ENCODE data around the gene ZNF280A.
"Not testable (repeated sequence)": the region's sequence is repeated elsewhere in the genome, so short reads cannot be mapped to it uniquely, and the experiment has no call there.

The ZNF280A gene

DNA sequence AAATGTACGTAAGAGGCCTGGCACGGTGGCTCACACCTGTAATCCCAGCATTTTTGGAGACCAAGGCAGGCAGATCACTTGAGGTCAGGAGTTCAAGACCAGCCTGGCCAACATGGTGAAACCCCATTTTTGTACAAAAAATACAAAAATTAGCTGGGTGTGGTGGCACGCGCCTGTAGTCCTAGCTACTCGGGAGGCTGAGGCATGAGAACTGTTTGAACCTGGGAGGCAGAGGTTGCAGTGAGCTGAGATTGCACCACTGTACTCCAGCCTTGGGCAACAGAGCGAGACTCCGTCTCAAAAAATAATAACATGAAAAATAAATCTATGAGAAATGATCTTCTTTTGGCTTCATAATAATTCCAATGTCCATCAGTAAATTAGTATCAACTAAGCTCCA, 9.2 kb downstream of the ZNF280A start:
- DNase-seq, result not testable (repeated sequence)

- DNase-seq, result not testable (repeated sequence)
These were observed 10.2 kb downstream of the ZNF280A start for GRCh38 chr22:22509912-22510311.

DNA sequence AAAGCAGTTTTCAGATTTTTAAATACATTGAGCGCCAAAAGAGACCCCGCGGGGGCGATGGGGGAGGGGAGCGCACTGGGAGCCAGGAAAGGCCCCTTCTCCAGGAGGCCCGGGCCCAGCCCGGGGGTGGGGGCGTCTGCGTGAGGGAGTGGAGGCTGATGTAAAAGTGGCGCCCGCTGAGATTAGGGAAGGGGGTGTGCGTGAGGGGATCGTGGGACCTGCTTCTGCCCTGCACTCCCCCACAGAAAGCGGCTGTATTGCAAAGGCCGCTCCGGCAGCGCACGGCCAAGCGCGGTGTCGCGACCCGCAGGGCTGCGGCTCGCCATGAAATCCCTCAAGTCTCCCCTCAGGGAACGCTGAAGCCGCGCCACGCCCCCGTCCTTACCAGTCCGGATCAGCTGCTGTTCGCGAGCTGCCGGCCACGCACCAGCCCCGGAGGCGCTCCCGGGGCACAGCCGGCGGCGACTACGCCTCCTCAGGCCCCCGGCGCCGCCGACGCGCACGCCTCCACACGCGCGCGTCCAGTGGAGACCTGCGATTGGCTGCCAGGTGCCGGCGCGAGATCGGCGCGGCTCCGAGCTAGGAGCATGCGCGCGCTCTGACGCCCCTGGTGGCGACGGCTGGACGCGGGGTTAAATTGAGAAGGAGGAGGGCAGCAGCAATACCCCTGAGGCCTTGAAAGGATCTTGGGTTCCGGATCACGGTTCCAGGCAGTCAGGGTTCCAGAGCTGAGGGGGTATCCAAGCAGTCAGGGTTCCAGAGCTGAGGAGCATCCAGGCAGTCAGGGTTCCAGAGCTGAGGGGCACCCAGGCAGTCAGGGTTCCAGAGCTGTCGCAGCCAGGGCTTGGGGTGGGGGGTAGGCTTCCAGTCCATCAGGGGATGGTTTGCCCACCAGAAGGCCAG, 11.5 kb downstream of the ZNF280A start, which contains the start of gene ZNF280B:
Gene ZNF280B (minus strand): TSS at position 469 of the 903 bp plus-strand sequence. CDS start 19,344 bp downstream, outside the sequence.
- DNase-seq, result peak; percentile 80 to 87

DNA sequence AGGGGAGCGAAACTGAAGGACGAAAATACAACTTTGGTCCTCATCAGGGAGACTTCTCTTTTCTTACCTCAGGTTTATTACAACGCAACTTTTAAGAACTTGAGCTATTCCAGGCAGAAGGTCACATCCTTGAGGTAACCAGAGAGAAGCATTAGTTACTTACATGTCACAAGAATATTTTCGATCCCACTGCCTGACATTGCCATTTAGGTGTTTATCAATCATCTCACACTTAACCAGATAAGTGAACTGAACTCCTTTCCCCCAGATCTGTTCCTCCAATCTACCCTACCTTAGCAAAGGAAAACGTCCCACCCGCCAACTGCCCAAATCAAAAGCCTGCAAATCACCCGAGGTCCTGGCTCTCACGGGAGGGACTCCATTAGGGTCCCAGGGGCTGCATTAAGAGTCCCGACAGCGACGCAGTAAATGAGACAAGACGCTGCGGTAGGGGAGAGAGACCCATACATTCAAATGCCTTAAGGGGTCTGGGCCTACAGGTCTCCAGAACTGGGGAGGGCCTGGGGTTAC, 12.3 kb downstream of the ZNF280A start:
- DNase-seq, result no peak

- no peak for DNase-seq
These were observed 13.3 kb downstream of the ZNF280A start for GRCh38 chr22:22506736-22507135.

DNA sequence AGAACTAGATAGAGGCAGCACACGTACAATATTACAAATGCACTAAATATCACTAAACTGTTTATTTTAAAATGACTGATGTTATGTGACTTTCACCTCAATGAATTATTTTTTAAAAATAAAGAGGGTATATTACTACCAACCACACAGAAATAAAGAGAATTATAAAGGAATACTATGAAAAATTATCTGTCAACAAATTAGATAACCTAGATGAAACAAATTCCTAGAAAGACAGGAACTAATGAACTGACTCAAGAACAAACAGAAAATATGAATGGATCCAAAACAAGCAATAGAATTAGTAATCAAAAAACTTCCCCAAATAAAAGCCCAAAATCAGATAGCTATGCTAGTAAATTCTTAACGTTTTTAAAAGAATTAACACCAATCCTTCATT, 21.8 kb downstream of the ZNF280A start:
- DNase-seq, result no peak

- not testable (repeated sequence) for DNase-seq
These were observed 28.5 kb downstream of the ZNF280A start for GRCh38 chr22:22491589-22491988.

GRCh38 chr22:22488736-22489135, 31.3 kb downstream of the ZNF280A start:
- no peak for DNase-seq

- no peak for DNase-seq
These were observed 32.0 kb downstream of the ZNF280A start for GRCh38 chr22:22487869-22488597.

GRCh38 chr22:22487059-22487458, 33.0 kb downstream of the ZNF280A start:
- no peak for DNase-seq

GRCh38 chr22:22486132-22486899, 33.8 kb downstream of the ZNF280A start:
- no peak for DNase-seq

DNA sequence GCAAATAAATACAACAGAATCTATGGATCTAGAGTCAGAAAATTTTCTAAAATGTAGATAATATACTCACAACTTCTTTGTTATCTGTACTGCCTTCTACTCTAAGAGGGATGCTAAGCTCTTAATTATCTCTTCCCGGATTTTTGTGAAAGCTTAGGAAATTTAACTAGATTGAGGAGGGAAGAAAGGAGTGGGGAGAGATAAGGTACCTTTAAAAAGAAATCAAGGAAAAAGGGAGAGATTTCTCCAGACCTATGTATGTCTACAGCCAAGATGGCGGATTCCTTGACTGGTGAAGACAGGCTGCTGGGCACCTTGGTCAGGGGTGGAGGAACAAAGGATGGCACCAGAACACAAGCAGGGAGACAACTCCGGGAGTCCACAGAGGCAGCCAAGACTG, 34.5 kb downstream of the ZNF280A start:
- DNase-seq, result no peak

DNA sequence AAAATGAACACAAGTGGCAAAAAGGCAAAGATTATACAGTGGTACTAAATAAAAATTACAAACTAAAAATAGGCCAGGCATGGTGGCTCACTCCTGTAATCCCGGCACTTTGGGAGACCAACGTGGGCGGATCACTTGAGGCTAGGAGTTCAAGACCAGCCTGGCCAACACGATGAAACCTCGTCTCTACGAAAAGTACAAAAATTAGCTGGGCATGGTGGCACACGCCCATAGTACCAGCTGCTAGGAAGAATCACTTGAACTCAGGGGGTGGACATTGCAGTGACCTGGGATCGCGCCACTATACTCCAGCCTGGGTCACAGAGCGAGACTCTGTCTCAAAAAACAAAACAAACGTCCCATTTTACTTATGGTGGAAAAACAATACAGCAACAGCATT, 36.0 kb downstream of the ZNF280A start:
- DNase-seq, result no peak

GRCh38 chr22:22480940-22481339, 39.1 kb downstream of the ZNF280A start:
- no peak for DNase-seq

GRCh38 chr22:22479999-22480532, 40.0 kb downstream of the ZNF280A start:
- DNase-seq, result no peak

DNA sequence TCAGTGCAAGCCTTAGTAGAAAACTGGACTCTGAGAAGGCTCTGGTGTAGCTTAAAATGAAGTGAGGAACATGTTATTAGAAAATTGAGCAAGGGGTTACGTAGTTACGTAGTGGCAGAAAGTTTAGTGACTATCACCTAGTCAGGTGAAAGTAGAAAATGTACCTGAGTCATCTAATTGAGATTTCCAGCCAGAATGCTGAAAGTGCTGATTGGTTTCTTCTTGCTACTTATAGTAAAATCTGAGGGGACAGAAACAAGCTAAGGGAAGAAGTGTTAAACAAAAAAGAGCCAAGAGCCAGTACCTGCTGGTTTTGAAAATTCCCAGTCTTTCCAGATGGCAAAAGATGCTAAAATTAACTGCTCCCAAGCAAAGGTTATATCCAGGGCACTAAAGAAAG, 41.0 kb downstream of the ZNF280A start:
- no peak for DNase-seq

DNA sequence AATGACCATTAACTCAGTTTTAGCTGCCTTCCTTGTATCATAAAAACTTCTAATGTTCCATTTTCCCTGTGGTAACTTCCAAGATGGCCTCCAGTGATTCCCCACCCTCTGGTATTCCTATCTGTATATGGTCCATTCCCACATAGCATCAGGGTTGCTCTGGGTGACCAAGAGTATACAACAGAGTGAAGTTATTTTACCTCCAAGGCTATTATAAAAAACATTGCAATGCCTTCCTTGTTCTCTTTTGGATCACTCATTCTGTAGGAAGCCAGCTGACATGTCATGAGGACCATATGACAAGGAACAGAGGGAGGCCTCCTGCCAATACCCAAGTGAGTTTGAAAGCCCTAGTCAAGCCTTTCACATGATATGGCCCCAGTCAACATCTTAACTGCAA, 41.6 kb downstream of the ZNF280A start:
- DNase-seq, result no peak

DNA sequence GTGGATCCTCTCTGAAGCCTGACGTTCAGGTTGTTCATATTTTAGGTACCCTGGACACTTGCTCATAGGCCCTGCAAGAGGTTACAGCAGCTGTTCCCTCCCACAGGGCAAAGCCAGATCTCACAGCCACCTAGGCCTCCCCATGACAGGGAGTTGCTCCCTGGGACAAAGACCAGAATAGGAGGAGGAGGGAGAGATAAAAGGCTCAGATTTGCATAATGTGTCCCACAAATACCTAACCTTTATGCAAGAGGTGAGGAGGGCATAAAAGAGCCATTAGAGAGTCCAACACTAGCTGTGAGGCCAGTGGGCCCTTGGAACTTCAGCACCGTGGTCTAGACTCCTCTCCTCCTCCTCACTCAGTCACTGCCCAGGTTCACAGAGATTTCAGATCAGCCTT, 45.3 kb downstream of the ZNF280A start:
- no peak for DNase-seq

- DNase-seq, result not testable (repeated sequence)
These were observed 49.0 kb downstream of the ZNF280A start for GRCh38 chr22:22471104-22471503.

GRCh38 chr22:22469527-22469926, 50.5 kb downstream of the ZNF280A start:
- no peak for DNase-seq

- DNase-seq, result not testable (repeated sequence)
These were observed 51.1 kb downstream of the ZNF280A start for GRCh38 chr22:22468794-22469469.

GRCh38 chr22:22467112-22467511, 53.0 kb downstream of the ZNF280A start:
- DNase-seq, result no peak

Data from CD4-positive, alpha-beta T cell treated with Interferon alpha-2 for 1 hour (primary cell).